GM19239 (cell line): ENCODE measurements around the gene FANK1.
"Not testable (repeated sequence)": the region's sequence is repeated elsewhere in the genome, so short reads cannot be mapped to it uniquely, and the experiment has no call there.

Experiments
- DNase-seq: peaks from one replicate; pipeline ENCODE4 v3.0.0; 2011; ENCODE audit warnings: low spot score; ENCODE audit not compliant: insufficient read length
- FAIRE-seq: peaks from 2 replicates; lab custom pipeline; 2011; peaks lifted over from hg19 to GRCh38; lab: Jason Lieb, UNC

Gene FANK1

DNA sequence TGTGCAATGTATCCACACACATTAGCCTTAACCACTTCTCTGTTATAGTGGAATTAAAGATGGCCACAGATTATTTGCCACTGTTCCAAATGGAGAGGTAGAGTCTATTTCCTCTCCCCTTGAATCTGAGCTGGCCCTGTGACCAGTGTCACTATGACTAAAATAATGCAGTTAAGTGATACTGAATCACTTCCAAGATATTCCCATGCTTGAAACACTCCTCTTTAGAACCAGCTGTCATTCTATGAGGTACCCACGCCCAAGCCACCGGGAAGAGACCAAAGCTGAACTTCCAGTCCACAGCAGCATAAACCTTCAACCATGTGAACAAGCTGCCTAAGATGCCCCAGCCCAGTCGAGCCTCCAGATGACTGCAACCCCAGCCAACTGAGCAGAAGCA is 13.2 kb upstream of the FANK1 start:
- DNase-seq (no peak), FAIRE-seq (no peak)

DNA sequence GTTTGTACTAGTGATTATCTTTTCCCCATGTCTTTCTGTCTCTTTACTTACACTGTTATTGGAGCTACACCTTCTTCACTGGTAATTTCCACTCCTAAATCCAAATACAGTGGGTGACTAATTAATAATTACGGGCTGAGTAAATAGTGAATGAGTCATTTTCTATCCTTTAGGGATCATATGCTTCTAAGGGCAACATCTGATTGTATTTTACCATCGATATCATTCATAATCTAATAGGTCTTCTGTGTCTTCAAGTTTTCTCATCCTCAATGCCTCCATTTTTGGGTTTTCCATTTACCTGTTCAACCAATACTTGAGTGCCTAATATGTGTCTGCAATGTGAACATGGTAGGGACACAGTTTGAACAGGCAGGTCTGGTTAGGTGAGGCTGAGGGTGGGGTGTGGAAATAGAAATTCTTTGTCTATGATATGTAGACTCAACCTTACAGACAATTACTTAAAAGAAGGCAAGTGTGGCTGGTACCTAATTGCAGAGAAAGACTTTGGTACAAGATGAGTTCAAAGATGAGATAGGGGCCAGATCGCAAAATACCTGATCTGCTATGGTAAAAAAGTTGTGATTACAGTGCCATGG is 9.4 kb upstream of the FANK1 start:
- FAIRE-seq (no peak), DNase-seq (no peak)

DNA sequence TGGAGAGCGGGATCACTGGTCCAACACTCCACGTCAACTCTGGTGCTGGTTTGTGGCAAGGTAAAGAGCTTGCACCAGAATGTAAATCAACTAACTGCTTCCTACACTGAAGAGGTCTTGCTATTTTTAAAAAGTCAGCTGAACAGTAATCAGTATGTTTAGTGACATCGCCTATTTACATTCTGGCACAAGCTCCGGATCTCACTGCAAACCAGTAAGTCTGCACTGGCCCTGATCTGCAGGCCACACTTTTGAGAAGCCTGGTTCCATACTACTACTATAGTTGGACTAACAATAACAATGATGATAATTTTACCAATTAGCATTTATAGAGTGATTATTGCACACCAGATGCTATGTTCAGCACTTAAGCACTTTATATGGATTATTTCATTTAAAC is 6.9 kb upstream of the FANK1 start:
- not testable (repeated sequence) for DNase-seq, FAIRE-seq

DNA sequence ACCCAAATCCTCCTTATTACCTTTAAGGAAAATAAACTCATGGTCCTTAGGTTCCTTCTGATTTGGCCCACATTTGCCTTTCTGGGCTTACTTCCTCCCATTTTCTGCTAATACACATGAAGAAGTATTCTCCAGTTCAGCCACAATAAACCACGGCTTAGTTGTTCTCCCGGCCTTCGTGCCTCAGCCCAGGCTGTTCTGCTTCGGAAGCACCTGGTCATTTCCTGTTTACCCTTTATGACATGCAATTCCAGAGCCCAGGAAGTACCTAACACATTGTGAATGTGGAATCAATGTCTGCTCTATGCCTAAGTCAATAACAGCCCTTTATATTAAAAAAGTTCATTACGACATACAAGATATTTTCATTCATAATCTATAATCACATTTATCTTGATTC is 4.0 kb upstream of the FANK1 start:
- FAIRE-seq, DNase-seq: not testable (repeated sequence)

DNA sequence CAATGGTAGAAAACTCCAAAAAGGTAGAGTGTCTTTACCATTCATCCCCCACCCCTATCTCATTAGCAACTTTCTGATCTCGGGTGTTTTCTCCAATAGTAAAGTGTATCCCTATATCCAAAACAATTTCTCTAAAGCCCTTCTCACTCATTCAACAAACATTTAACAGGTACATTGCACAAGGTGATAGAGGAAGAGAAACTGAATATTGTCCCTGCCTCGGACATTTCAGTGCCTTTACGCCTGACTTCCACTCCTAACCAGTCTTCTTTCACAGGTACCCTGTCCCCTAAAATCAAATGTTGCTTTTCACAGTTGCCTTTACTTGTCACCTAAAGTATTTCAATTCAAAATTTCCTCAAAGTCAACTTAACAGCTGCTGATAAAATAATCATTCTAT is 2.2 kb upstream of the FANK1 start:
- FAIRE-seq, DNase-seq: not testable (repeated sequence)

DNA sequence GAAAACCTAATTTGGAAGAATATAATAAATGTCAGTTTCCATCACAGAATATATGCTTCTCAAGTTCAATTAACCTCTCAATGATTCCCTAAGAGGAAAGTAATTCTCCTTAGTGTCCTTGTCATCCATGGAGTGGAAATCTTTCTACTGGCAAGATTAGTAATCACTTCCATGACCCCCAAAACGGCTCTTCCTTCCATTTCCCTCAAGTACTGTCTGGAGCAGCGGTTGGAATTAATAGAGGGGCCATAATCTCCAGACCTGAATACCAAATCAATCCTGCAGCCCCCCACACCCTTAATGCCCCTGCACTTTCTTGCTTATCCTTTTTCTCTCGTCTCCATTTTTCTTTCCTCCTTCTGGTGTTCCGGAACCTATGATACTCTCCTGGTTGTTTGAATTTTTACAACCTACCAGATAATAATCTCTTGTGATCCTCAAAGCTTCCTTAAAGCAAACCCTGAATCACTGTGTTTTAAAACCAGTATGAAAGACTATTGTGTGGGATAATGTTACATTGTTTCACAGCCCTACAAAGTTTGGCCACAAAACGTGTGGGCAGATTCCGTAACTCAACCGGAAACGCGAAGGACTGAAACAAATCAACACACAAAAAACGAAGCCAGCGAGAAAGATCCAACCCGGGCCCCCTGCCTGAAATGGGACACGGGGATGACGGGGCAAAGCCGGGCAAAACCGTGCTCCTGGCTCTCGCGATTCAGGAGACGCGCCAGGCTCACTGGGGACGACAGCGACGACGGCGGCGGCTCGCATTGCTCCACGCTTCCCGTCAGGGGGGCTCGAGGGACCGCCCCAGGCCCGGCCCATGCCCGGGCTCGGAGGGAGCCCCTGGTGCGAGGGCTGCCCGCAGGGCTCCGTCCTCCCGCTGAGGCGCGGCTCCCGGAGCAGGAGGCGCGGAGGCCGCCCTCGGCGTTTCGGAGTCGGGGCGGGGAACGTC is 955 bp upstream of the FANK1 start:
- not testable (repeated sequence) for DNase-seq, FAIRE-seq

DNA sequence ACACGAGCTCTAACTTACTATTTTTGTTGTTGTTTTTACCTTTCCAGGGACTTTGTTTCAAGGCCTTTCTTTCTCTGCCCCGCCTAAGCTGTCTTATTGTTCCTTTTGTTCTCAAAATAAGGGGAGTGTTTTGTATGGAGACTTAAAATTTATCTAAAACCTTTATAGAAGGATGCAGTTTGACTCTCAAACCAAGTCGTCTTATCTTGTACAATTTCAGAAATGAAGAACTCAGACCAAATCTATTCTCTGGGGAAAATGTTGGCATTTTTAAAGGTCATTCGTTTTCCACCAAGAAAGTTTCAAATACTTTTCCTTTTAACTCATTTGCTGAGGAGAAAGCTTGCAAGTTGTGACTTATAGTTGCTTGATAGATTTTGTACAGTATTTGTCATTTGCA is 953 bp downstream of the FANK1 start:
- not testable (repeated sequence) for FAIRE-seq, DNase-seq

DNA sequence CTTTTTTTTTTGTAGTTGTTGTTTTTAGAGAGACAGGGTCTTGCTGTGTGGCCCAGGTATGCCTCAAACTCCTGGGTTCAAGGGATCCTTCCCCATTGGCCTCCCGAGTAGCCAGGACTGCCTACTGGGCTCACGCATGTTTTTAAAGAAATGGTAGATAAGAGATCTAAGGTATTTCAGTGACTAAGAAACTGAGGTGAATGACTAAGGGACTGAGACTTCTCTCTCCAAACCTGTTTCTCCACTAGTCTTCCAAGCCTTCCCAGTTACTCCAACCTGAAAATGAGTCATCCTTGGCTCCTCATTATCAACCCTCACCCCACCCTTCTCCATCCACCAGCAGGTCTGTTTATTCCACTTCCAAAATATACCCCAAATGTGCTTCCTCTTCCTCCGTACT is 4.6 kb downstream of the FANK1 start:
- not testable (repeated sequence) for FAIRE-seq

DNA sequence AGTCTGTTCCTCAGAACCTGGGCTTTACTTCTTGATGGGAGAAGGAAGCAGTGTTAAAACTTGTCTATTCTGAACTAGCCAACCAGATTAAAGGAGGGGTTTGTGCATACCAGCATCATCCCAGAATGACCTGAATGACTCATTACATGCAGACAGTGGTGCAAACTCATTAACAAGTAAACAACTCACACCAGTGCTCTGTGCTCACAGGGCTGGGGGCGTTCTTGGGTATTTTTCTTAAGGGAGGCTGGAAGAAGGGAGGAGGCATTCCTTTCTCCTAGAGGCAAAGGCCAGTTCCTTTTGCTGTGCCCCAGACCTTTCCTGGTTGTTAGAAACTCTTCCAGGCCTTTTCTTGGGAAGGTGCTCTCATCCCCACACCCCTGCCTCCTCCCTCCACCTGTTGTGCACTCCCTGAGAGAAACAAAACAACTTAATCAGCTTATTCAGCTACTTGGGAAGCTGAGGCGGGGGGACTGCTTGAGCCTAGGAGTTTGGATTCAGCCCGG is 6.8 kb downstream of the FANK1 start:
- DNase-seq, FAIRE-seq: not testable (repeated sequence)

More for the DNA sequence above, 4.6 kb downstream of the FANK1 start:
- not testable (repeated sequence) for DNase-seq

DNA sequence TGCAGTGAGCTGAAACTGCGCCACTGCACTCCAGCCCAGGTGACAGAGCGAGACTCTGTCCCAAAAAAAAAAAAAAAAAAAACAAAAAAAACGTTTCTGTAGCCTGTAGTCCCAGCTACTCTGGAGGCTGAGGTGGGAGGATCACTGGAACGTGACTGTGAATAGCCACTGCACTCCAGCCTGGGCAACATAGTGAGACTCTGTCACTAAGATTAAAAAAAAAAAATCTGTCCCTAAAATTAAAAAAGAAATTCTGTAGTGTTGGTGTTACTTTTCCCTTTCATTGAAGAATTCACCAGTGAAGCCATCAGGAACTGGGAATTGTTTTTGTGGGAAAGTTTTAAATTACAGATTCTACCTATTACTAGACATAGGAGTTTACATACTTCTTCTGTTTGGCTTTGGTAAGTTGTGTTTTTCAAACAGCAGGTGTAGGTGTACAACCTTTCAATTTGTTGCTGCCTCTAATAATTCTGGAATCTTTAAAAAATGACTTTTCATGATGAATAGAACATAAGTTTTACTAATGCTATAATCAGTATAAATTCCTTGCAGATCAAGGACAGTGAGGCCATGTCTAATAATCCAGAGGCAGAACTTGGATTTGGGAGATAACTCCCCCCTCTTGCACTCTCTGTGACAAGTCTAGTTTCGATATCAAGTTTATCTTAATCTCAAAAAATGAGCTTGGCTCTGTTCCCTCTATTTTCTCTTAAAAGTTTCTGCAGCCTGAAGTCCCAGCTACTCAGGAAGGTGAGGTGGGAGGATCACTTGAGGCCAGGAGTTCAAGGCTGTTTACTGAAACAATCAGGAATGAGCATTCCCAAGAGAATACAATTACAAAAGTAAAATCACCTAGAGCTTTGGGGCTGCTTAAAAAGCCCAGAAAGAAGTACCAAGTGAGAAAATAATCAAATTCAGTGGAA is 9.0 kb downstream of the FANK1 start:
- DNase-seq, FAIRE-seq: not testable (repeated sequence)

DNA sequence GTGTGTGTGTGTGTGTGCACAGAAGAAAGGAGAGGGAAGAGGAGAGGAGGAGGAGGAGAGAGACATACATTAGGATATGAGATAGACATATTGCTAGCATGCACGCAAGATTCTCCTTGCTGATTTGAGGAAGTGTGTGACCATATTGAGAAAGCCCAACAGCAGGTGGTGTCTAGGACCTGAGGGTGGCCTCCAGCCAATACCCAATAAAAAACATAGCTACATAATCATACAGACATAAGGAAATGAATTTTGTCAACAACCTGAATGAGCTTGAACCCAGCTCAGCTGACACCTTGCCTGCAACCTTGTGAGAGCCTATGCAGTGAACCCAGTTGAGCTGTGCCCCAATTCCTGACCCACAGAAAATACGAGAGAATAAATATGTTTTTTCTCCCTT is 11.2 kb downstream of the FANK1 start:
- DNase-seq, FAIRE-seq: not testable (repeated sequence)

DNA sequence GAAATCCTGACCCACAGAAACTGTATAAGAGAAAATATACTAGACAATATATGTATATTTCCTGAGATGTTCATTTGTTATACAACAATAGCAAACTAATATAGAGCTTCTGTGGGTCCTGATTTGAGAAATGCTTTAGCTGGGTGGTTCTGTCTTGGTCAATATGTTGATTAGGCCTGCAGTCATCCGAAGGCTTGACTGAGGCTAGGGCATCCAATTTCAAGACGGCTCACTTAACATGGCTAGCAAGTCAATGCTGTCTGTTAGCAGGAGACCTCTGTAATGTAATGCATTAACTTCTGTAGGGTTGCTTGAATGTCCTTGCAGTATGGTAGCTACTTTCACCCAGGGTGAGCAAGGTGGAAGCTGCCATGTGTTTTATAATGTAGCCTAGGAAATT is 12.4 kb downstream of the FANK1 start:
- FAIRE-seq, DNase-seq: not testable (repeated sequence)

DNA sequence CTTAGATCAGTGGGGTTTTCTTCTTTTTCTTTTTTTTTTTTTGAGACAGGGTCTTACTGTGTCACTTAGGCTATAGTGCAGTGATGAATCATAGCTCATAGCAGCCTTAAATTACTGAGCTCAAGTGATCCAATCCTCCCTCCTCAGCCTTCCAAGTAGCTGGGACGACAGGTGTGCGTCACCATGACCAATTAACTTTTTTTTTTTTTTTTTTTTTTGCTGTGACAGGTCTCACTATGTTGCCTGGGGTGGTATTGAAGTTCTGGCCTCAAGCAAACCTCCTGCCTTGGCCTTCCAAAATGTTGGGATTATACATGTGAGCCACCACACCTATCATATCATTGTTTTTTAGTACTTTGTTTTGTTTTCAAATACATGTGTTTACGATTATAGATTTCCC is 13.1 kb downstream of the FANK1 start:
- FAIRE-seq, DNase-seq: not testable (repeated sequence)

DNA sequence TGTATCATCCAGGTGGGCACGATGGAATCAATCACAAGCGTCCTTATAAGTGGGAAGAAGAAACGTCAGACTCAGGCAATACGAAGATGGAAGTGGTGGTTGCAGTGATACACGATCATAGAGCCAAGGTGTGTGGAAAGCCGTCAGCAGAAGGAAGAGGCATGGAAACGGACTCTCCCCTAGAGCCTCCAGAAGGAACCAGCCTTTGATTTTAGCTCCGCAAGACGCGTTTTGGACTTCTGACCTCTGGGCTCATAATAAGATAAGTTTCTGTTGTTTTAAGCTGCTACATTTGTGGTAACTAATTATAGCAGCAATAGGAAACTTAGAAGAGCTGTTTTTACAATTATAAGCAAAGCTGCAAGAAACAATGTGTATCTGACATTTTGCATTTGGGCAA is 14.8 kb downstream of the FANK1 start:
- DNase-seq = no peak
- FAIRE-seq = no peak

DNA sequence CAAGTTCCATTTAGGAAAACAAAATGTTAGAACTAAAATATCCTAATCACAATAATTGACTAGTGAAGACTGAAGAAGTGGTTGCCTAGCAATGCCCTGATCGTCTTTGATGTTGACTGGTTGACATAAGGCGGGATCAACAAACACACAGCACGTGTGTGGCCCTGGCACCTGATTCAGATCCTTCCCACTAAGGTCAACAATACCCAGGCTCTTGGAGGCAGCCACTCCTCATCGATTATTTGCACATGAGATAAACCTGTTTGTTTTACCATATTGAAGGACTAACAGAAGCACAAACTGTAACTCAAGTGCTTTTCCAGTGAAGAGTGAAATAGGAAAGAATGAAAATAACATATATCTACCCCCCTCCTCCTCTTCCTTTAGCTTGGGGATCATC is 15.6 kb downstream of the FANK1 start:
- DNase-seq = no peak

DNA sequence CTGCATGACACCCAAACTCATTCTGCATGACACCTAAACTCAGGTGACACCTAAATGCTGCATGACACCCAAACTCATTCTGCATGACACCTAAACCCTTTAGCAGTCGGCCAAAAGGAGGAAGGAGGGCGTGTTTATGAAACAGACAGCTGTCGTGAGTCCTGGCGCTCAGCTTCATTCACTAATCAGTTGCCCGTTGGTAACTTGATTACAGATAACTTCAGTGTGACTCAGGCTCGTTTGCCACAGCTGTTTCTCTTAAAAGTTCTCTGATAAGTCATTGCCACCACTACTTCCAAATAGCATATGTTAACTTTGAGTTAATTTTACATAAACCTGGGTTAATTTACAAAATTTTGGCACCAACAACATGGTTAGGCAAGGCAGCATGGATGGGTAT is 16.9 kb downstream of the FANK1 start:
- FAIRE-seq, DNase-seq: not testable (repeated sequence)

More for the DNA sequence above, 15.6 kb downstream of the FANK1 start:
- FAIRE-seq = no peak

DNA sequence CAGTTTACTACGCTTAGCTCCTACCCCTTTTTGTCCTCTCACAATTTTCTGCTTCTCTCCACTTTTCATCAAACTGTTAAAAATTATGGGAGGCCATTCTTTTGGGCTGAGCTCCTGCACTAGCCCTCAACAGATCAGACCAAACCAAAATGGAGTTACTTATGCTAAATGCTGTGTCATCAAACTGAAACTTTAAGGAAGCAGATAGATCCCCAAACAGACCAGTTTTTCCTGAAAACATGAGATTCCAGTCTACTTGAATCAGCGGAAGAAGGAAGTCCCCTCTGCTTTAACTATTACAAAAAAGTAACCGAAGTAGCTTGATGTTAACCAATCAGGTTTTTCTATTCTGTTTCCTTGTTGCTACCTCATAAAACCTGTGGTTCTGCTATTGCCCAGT is 20.6 kb downstream of the FANK1 start:
- FAIRE-seq = no peak
- no peak for DNase-seq

DNA sequence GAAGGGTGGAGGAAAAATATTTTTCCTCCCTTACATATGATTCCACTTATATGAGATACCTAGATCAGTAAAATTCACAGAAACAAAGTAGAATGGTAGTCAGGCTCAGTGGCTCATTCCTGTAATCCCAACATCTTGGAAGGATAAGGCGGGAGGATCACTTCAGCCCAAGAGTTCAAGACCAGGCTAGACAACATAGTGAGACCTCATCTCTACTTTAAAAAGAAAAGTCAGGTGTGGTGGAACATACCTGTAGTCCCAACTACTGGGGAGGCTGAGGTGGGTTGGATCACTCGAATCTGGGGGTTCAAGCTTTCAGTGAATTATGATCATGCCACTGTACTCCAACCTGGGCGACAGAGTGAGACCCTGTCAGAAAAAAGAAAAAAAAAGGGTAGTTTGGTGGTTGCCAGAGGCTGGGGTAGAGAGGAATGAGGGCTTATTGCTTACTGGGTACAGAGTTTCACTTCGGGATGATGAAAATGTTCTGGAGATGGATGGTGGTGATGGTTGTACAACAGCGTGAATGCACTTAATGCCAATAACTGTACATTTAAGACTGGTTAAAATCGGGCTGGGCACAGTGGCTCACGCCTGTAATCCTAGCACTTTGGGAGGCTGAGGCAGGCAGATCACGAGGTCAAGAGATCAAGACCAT is 21.5 kb downstream of the FANK1 start:
- not testable (repeated sequence) for DNase-seq, FAIRE-seq

DNA sequence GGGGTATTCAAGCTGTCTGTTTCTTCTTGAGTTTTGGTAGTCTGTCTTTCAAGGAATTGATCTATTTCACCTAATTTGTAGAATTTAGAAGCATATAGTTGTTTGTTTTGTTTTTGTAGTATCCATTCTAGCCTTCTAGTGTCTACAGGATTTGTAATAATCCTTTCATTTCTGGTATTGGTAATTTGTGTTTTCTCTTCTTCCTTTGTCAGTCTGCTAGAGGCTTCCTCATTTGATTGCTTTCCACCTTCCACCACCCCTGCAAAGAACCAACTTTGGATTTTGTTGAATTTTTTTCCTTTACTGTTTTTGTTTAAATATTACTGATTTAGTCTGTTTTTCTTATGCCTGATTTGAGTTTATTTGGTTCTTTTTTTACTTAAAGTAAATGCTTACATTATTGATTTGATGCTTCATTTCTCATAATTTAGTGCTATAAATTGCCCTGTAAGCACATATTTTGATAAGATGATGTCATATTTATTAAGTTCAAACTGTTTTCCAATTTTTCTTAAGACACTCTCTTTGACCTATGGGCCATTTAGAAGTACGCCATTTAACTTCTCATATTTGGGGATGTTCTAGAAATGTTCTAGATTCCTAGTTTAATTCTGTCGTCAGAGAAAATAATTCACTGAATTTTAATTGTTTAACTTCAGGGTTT is 25.4 kb downstream of the FANK1 start:
- not testable (repeated sequence) for DNase-seq, FAIRE-seq
